Upper lobe of left lung (tissue), 4 donors: ENCODE measurements around the gene ITSN2.
"Not testable (repeated sequence)": the region's sequence is repeated elsewhere in the genome, so short reads cannot be mapped to it uniquely, and the experiment has no call there.

Experiments
- CTCF ChIP-seq, 6 experiments: fragments of 450-650 bp in 4 of 6; fragments of 200-600 bp in 2 of 6; sonication (generic) in 2 of 6; IDR thresholded peaks; one replicate each; pipeline ENCODE4 v1.5.1; 2016 to 2019; ENCODE audit warnings: antibody characterized with exemption in 6 of 6
- POLR2A ChIP-seq, 4 donors: fragments of 450-650 bp; IDR thresholded peaks; one replicate each; pipeline ENCODE4 v1.5.1; 2016 to 2017; ENCODE audit warnings: antibody characterized with exemption in 4 of 4, mild to moderate bottlenecking in 2 of 4
- POLR2AphosphoS5 ChIP-seq, 2 donors: sonication (generic); formaldehyde crosslinking; IDR thresholded peaks; one replicate each; pipeline ENCODE4 v1.5.1; 2017; ENCODE audit warnings: antibody characterized with exemption in 2 of 2

DNA sequence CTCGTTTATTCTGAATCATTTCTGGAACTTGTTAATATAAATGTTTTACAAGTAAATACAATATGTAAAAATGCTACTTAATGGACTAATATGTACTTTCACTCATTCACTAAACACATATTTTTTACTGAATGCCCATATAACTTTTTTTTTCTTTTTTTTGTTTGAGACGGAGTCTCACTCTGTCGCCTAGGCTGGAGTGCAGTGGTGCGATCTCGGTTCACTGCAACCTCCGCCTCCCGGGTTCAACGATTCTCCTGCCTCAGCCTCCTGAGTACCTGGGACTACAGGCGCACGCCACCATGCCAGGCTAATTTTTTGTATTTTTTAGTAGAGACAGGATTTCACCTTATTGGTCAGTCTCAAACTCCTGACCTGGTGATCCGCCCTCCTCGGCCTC lies 2.6 kb downstream of the ITSN2 start:
- TF ChIP-seq CTCF, POLR2A, POLR2AphosphoS5 (IDR thresholded peaks at IDR 0.05): not testable (repeated sequence)
